CD4-positive, alpha-beta T cell (primary cell): ENCODE measurements around the gene ARL6IP1. TPM values are rescaled to one million over a fixed set of nuclear protein-coding genes. Genes with fewer than 3 reads are reported as not detected.

Experiments used
- ATAC-seq: fragments of 200-7000 bp; cut with Tn5 transposase; one replicate; pipeline ENCODE4 v1.10.0; 2022; ENCODE audit warnings: mild to moderate bottlenecking; ENCODE audit not compliant: poor library complexity
- CTCF ChIA-PET: fragments of 350-600 bp; sonication (Branson Sonifier 250); formaldehyde crosslinking; loops from one replicate; lab custom pipeline; 2021; ENCODE audit warnings: antibody characterized with exemption, inconsistent platforms; lab: Charles Lee
- POLR2A ChIA-PET: fragments of 350-600 bp; sonication (Branson Sonifier 250); formaldehyde crosslinking; loops from one replicate; lab custom pipeline; 2021; ENCODE audit warnings: antibody characterized with exemption, inconsistent platforms; lab: Charles Lee
- DNase-seq, 14 experiments: peaks; one replicate each; pipeline ENCODE4 v3.0.0-alpha.2; 2013 to 2020; ENCODE audit warnings: mixed read lengths in 2 of 14
- H3K27ac ChIP-seq, 2 donors: one replicate each; pipeline versions ENCODE4 v1.5.1 to v1.7.0; 2013; ENCODE audit warnings: low read length in 2 of 2, low read depth in 1 of 2, mild to moderate bottlenecking in 1 of 2
- H3K27me3 ChIP-seq, 2 experiments: 1 replicate in 1 of 2; 2 replicates in 1 of 2; pipeline versions ENCODE4 v1.6.1 to v1.7.0; 2013; ENCODE audit warnings: low read length in 2 of 2, control low read depth in 1 of 2, mild to moderate bottlenecking in 1 of 2, moderate library complexity in 1 of 2; ENCODE audit not compliant: insufficient read depth in 2 of 2, control insufficient read depth in 1 of 2
- H3K36me3 ChIP-seq: one replicate; pipeline ENCODE4 v1.6.1; 2013; ENCODE audit warnings: low read length, control low read depth; ENCODE audit not compliant: insufficient read depth
- H3K4me1 ChIP-seq: one replicate; pipeline ENCODE4 v1.6.1; 2013; ENCODE audit warnings: low read length, control low read depth; ENCODE audit not compliant: insufficient read depth
- H3K4me3 ChIP-seq: one replicate; pipeline ENCODE4 v1.5.1; 2013; ENCODE audit warnings: mild to moderate bottlenecking, low read length, moderate library complexity
- H3K9me3 ChIP-seq, 2 experiments: 1 replicate in 1 of 2; 2 replicates in 1 of 2; pipeline versions ENCODE4 v1.6.1 to v1.7.0; 2013; ENCODE audit warnings: low read length in 2 of 2, mild to moderate bottlenecking in 2 of 2, control low read depth in 1 of 2, moderate library complexity in 1 of 2; ENCODE audit not compliant: control insufficient read depth in 1 of 2, insufficient read depth in 1 of 2
- H3K27ac Mint-ChIP-seq: one replicate; pipeline ENCODE4 v1.8.0; 2020; ENCODE audit warnings: mixed read lengths
- H3K27me3 Mint-ChIP-seq: one replicate; pipeline ENCODE4 v1.8.0; 2021; ENCODE audit warnings: mixed read lengths
- H3K36me3 Mint-ChIP-seq: one replicate; pipeline ENCODE4 v1.8.0; 2021; ENCODE audit warnings: low read depth, mixed read lengths
- H3K4me1 Mint-ChIP-seq: one replicate; pipeline ENCODE4 v1.8.0; 2021; ENCODE audit warnings: low read depth, mixed read lengths
- H3K4me3 Mint-ChIP-seq: one replicate; pipeline ENCODE4 v1.8.0; 2020; ENCODE audit warnings: mild to moderate bottlenecking, mixed read lengths
- H3K9me3 Mint-ChIP-seq: one replicate; pipeline ENCODE4 v1.8.0; 2020; ENCODE audit warnings: mixed read lengths
- CTCF ChIP-seq: fragments of 200-600 bp; IDR thresholded peaks from one replicate; pipeline ENCODE4 v1.8.0; 2022; ENCODE audit warnings: antibody characterized with exemption, mild to moderate bottlenecking
- intact Hi-C, 2 experiments: fragments of 100-400 bp; cut with DNase I in 1 of 2; cut with micrococcal nuclease in 1 of 2; formaldehyde crosslinking; loops; one replicate each; pipeline versions ENCODE4 v1.15.1 to v1.9.0; 2023 to 2025; cut with DNase I, micrococcal nuclease
- total RNA-seq, 174 experiments: library from RNA in 2 of 174; stranded (reverse) in 2 of 174; gene quantifications; one replicate each; pipeline ENCODE4 v1.2.3 and lab custom pipeline; 2021 to 2026

Gene ARL6IP1
- total RNA-seq, 2 experiments from 2014 or later = 109 to 111 TPM

- no peaks in the 10 kb centered on the region for H3K27me3 Mint-ChIP-seq
- peaks cover 83% of the 10 kb centered on the region for H3K36me3 Mint-ChIP-seq
- peaks cover 64% of the 10 kb centered on the region for H3K36me3 ChIP-seq
- DNase-seq (peak in 1 of 14 experiments; percentile 29), ATAC-seq (no peak)
- H3K9me3 Mint-ChIP-seq = no peaks in the 10 kb centered on the region
- H3K27me3 ChIP-seq = no peaks in the 10 kb centered on the region
- peaks cover 55% of the 10 kb centered on the region for H3K4me1 ChIP-seq
- H3K4me3 Mint-ChIP-seq = peak overlapping the region; percentile 92
- no peak for TF ChIP-seq CTCF
- H3K9me3 ChIP-seq = no peaks in the 10 kb centered on the region
- peak overlapping the region; percentile 33 to 63 for H3K27ac ChIP-seq
- peak overlapping the region; percentile 83 for H3K27ac Mint-ChIP-seq
- H3K4me1 Mint-ChIP-seq = peaks cover 57% of the 10 kb centered on the region
- peak overlapping the region; percentile 79 for H3K4me3 ChIP-seq
- intact Hi-C loops = loop anchor here in 1 of 2 experiments (5.0 kb wide), 1 partner anchor 278 kb away; the partner anchor contains the start of gene COQ7
- CTCF ChIA-PET = interaction anchor here (1.0 to 9.5 kb wide), 2 partner anchors 12 to 735 kb away, joined by 3 to 95 read pairs; partner anchors contain the start of gene ARL6IP1
- POLR2A ChIA-PET = interaction anchor here (0.9 to 9.1 kb wide), 4 partner anchors 14 to 766 kb away, joined by 3 to 232 read pairs (median 10); partner anchors contain the start of genes ARL6IP1, SMG1 and VPS35L
Measured at GRCh38 chr16:18788828-18789514, 12.4 kb downstream of the ARL6IP1 start.

GRCh38 chr16:18784917-18785623 lies 16.3 kb downstream of the ARL6IP1 start:
- Mint-ChIP-seq H3K27me3 (no peaks in the 10 kb centered on the region), H3K36me3 (peaks cover 78% of the 10 kb centered on the region), H3K4me1 (peaks cover 65% of the 10 kb centered on the region), H3K4me3 (peak overlapping the region; percentile 71), H3K9me3 (no peaks in the 10 kb centered on the region), H3K27ac (peak overlapping the region; percentile 43)
- no peak overlapping the region for H3K27ac ChIP-seq
- no peak for DNase-seq
- H3K27me3 ChIP-seq = no peaks in the 10 kb centered on the region
- peaks cover 52% of the 10 kb centered on the region for H3K4me1 ChIP-seq
- ATAC-seq = no peak
- H3K9me3 ChIP-seq = no peaks in the 10 kb centered on the region
- ChIA-PET CTCF (interaction anchor here (9.5 kb wide), 1 partner anchor 16 kb away, joined by 95 read pairs; the partner anchor contains the start of gene ARL6IP1), POLR2A (interaction anchor here (9.1 kb wide), 1 partner anchor 18 kb away, joined by 232 read pairs; the partner anchor contains the start of gene ARL6IP1)
- no peak overlapping the region for H3K4me3 ChIP-seq
- intact Hi-C loops = loop anchor here in 1 of 2 experiments (5.0 kb wide), 1 partner anchor 282 kb away; the partner anchor contains the start of gene COQ7
- peaks cover 65% of the 10 kb centered on the region for H3K36me3 ChIP-seq
- no peak for TF ChIP-seq CTCF

GRCh38 chr16:18783430-18784341 lies 17.7 kb downstream of the ARL6IP1 start:
- intact Hi-C loops = no loop called here
- H3K4me1 Mint-ChIP-seq = peaks cover 54% of the 10 kb centered on the region
- POLR2A ChIA-PET = no interaction called here

More at GRCh38 chr16:18783430-18784341, 17.7 kb downstream of the ARL6IP1 start:
- ATAC-seq = no peak
- Histone ChIP-seq H3K27me3 (no peaks in the 10 kb centered on the region), H3K4me3 (no peak overlapping the region), H3K36me3 (peaks cover 63% of the 10 kb centered on the region), H3K4me1 (peaks cover 47% of the 10 kb centered on the region), H3K9me3 (no peaks in the 10 kb centered on the region), H3K27ac (no peak overlapping the region)
- peak overlapping the region; percentile 69 for H3K27ac Mint-ChIP-seq
- peaks cover 64% of the 10 kb centered on the region for H3K36me3 Mint-ChIP-seq
- TF ChIP-seq CTCF = no peak
- H3K9me3 Mint-ChIP-seq = no peaks in the 10 kb centered on the region
- CTCF ChIA-PET = interaction anchor here (1.1 to 9.5 kb wide), 2 partner anchors 17 to 18 kb away, joined by 4 to 95 read pairs; partner anchors contain the start of gene ARL6IP1
- no peak overlapping the region for H3K4me3 Mint-ChIP-seq
- no peak for DNase-seq
- H3K27me3 Mint-ChIP-seq = no peaks in the 10 kb centered on the region
